NCI-H2196 (cell line): ENCODE results near the gene SH3BGRL3.
A peak's percentile ranks its signal among the peaks of the same experiment; 100 is the strongest.
"Not testable (repeated sequence)": the region's sequence is repeated elsewhere in the genome, so short reads cannot be mapped to it uniquely, and the experiment has no call there.

Source experiments
- DNase-seq: peaks from one replicate; lab custom pipeline; 2025; ENCODE audit not compliant: unreplicated experiment; lab: John Stamatoyannopoulos, UW

Gene SH3BGRL3

GRCh38 chr1:26279456-26280332 is at the start of gene SH3BGRL3:
TSS of gene SH3BGRL3 (plus strand) at chr1:26280086. CDS start at chr1:26280156, 70 bp downstream.
- peak; percentile 88 for DNase-seq

DNA sequence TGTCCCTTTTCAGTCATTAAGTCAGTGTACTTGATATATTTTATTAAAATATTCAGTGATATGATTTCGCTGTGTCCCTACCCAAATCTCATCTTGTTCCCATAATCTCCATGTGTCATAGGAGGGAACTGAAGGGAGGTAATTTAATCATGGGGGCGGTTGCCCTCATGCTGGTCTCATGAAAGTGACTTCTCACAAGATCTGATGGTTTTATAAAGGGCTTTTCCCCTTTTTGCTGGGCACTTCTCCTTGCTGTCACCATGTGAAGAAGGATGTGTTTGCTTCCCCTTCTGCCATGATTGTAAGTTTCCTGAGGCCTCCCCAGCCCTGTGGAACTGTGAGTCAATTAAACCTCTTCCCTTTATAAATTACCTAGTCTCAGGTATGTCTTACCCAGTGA is 49.2 kb upstream of the SH3BGRL3 start:
- not testable (repeated sequence) for DNase-seq

GRCh38 chr1:26233903-26234643 is 45.8 kb upstream of the SH3BGRL3 start, which contains the start of gene CEP85:
TSS of gene CEP85 (plus strand) at chr1:26234200. CDS start at chr1:26239784, 5,584 bp downstream.
- peak; percentile 98 for DNase-seq

DNA sequence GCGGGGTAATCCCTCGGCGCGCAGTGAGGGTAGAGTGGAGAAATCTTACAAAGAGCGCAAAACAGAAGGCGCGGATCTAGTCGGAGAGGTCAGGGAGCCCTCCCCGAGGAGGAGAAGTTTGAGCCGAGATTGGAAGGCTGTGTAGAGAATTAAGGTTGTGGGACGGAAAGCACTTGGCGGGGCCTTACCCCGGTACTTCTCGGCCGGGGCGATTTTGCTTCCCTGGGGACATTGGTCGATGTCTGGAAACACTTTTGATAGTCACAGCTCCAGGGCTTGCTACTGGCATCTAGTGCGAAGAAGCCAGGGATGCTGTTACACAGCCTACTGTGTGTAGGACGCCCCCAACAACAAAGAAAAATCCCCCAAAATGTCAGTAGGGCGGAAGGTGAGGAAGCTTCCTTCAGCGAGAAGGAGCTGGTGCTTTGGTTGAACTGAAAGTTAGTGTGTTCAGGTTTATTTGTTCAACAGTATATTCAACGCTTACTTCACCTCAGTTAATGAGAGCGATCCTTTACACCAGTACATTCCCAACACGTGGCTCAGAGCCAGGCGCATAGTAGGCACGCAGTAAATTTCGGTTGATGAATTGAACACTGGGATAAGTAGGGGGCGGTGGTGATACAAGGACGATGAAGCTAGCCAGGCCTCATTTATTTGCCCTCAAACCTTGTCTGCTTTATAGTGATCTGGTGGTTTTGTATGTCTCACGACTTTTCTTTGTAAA is 45.1 kb upstream of the SH3BGRL3 start:
- no peak for DNase-seq

GRCh38 chr1:26237230-26237966 is 42.5 kb upstream of the SH3BGRL3 start:
- no peak for DNase-seq

- no peak for DNase-seq
Observed at GRCh38 chr1:26239936-26240335, 40.0 kb upstream of the SH3BGRL3 start.

GRCh38 chr1:26252718-26253117 is 27.2 kb upstream of the SH3BGRL3 start:
- DNase-seq = no peak

GRCh38 chr1:26254404-26254803 is 25.5 kb upstream of the SH3BGRL3 start:
- DNase-seq = no peak

- DNase-seq = no peak
Observed at GRCh38 chr1:26257222-26257621, 22.7 kb upstream of the SH3BGRL3 start.

DNA sequence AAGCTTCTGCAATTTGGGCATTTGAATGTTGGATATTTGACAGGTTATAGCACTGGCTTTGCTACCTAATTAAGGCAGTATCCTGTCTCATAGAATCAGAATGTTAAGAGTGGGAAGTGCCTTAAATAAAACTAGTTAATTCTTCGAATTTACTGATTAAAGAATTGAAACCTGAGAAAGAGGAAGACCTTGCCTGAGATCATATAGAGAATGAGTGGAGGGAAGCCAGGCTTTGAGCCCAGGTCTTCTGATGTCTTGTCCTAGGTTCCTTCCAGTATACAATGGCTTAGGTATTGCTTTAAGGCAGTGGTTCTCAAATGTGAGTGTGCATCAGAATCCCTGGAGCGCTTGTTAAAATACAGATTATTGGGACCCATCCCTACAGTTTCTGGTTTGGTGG is 20.9 kb upstream of the SH3BGRL3 start:
- DNase-seq = no peak

DNA sequence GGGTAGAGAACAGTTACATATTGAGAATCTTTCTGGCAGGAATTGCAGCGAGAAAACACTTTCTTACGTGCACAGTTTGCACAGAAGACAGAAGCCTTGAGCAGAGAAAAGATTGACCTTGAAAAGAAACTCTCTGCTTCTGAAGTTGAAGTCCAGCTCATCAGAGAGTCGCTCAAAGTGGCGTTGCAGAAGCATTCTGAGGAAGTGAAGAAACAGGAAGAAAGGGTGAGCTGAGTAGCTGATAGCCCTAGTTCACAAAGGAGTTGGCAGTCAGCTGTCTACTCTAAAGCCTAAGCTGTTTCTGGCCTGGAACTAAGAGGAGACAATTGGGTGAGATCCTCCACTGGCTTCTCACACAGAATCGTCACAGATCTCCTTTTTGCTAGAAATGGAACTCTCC is 20.3 kb upstream of the SH3BGRL3 start:
- no peak for DNase-seq

GRCh38 chr1:26263212-26263611 is 16.7 kb upstream of the SH3BGRL3 start:
- no peak for DNase-seq

DNA sequence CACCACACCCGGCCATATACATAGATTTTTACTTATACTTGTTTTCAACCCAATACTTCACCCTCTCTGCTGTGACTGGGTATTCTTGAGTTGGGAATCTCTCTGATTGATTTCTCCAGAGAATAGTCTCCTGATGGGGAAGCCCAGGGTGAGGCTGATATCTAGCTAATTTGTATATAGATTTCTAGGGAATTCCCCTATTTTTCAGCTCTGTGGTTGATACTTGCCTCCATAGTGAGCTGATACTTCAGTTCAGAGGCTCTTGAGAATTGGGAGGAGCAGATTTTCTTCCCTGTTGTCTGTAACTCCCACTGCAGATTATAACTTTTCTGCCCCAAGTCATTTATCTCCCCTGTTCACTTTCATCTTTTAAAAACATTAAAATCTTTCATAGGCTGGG is 14.5 kb upstream of the SH3BGRL3 start:
- no peak for DNase-seq

DNA sequence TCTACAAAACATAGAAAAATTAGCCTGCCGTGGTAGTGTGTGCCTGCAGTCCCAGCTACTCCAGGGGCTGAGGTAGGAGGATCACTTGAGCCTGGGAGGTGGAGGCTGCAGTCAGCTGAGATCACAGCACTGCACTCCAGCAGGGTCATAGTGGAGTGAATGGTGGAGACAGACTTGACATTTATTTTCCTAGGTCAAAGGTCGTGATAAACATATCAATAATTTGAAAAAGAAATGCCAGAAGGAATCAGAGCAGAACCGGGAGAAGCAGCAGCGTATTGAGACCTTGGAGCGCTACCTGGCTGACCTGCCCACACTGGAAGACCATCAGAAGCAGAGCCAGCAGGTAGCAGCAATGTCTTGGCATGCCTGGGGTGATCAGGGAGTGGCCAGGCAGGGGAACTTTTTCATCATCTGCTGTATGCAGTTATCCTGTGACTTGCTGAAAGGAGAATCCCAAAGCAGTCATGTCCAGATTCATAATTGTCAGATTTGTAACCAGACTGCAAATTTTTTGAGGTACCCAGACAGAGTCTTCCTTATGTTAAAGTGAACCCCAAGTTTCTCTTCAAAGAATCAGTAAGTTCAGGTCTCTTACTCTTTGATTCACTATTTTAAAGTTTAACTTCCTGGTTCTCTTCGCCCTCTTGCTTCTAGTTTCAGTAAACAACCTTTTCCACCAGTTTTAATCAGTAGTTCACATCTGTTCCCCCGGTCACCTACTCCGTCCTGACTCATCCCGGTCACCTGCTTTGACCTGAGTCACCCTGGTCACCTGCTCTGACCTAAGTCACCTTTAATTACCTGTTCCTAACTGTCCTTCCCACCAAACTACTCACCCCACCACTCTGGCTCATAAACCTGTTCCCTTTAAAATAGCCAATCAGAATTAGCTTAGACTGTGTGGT is 11.3 kb upstream of the SH3BGRL3 start:
- no peak for DNase-seq

GRCh38 chr1:26269198-26269550 is 10.7 kb upstream of the SH3BGRL3 start:
- no peak for DNase-seq

DNA sequence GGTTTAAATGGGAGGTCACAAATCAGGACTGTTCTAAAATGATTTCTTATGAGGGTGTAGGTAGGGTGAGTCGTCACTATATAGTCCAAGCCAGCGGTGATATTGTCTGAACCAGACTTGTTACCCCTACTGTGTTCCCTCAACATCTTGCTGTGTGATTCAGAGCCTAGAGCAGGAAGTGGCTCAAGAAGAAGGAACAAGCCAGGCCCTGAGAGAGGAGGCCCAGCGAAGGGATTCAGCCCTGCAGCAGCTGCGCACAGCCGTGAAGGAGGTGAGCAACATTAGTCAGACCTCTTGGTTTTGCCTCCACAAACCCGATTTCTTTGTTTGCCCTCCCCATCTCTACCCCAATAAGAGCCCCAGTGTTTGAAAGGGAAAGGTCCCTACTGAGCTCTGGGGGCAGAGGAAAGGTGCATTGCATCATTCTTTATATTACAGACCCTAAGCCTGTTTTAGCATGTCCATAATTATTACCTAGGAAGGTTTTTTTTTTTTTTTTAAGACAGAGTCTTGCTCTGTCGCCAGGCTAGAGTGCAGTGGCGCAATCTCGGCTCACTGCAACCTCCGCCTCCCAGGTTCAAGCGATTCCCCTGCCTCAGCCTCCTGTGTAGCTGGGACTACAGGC is 5.0 kb upstream of the SH3BGRL3 start:
- DNase-seq = no peak

DNA sequence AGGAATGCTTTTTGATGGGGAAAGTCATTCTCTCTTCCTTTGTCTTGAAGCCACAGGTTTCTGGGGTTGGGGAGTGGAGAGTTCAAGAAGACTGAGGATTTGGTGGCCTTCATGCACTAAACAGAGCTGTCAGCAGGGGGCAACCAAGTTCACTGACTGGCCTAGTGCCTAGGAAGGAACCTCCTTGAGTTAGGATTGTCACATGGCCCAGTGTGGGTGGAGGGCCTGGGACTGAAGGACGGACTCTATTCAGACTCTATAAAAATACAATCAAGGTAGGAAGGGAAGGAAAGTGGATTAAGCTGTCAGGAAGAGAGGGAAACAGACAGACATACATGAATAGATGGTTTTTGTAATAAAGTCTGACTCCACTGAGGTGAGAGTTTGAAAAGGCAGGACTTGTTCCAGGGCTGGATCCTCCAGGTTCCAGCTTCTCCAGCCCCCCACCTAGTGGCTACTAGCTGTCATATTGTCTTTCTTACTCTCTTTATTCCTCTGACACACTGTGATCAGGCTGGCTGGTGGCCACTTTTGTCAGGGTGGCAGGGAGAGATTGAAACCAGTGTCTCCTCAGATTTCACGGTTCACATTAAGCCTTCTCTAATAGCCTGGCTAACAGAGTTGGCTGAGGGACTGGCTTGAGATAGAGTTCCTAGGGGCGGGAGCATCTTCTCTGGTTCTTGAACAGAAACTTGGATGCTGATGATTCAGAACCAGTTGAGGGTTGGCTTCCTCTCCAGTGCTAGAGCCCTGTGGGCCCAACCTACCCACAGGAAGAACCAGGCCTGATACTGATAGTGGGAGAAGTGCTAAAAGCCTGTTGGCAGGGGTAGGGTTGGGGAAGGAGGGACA is 4.1 kb upstream of the SH3BGRL3 start:
- DNase-seq = peak; percentile 85

- no peak for DNase-seq
Observed at GRCh38 chr1:26276432-26276838, 3.5 kb upstream of the SH3BGRL3 start.
